WTC11 (cell line): ENCODE results near the gene NOXO1. TPM values are rescaled to one million over a fixed set of nuclear protein-coding genes. Genes with fewer than 3 reads are reported as not detected.

Experiments used
- ATAC-seq: fragments of 200-7000 bp; cut with Tn5 transposase; 2 replicates; pipeline ENCODE4 v1.10.0; 2021; ENCODE audit warnings: mild to moderate bottlenecking, moderate library complexity
- CTCF ChIA-PET: fragments of 300-600 bp; sonication (Branson Sonifier 250); formaldehyde crosslinking; loops from one replicate; lab custom pipeline; 2021; ENCODE audit warnings: antibody characterized with exemption; lab: Charles Lee
- POLR2A ChIA-PET: fragments of 350-600 bp; sonication (Branson Sonifier 250); formaldehyde crosslinking; loops from one replicate; lab custom pipeline; 2021; ENCODE audit warnings: antibody characterized with exemption; lab: Charles Lee
- DNase-seq: peaks from one replicate; pipeline ENCODE4 v3.0.0; 2021; ENCODE audit warnings: low spot score
- H3K27ac Mint-ChIP-seq: 2 replicates; pipeline ENCODE4 v1.8.0; 2021; ENCODE audit warnings: mixed read lengths
- H3K27me3 Mint-ChIP-seq: 2 replicates; pipeline ENCODE4 v1.8.0; 2021; ENCODE audit warnings: low read depth, mild to moderate bottlenecking, moderate library complexity, mixed read lengths
- H3K36me3 Mint-ChIP-seq: 2 replicates; pipeline ENCODE4 v1.8.0; 2021; ENCODE audit warnings: mixed read lengths
- H3K4me1 Mint-ChIP-seq: 2 replicates; pipeline ENCODE4 v1.8.0; 2022; ENCODE audit warnings: mixed read lengths
- H3K4me3 Mint-ChIP-seq: 2 replicates; pipeline ENCODE4 v1.8.0; 2021; ENCODE audit warnings: mild to moderate bottlenecking, moderate library complexity, mixed read lengths
- H3K9me3 Mint-ChIP-seq: 2 replicates; pipeline ENCODE4 v1.8.0; 2021; ENCODE audit warnings: mixed read lengths
- CBFB ChIP-seq: sonication (generic); formaldehyde crosslinking; IDR thresholded peaks from 2 replicates; pipeline ENCODE4 v1.8.1; 2022; ENCODE audit warnings: mild to moderate bottlenecking, low read depth, missing genetic modification reagents
- FOXP1 ChIP-seq: sonication (generic); formaldehyde crosslinking; IDR thresholded peaks from 2 replicates; pipeline ENCODE4 v1.8.0; 2022; ENCODE audit warnings: missing genetic modification reagents, mild to moderate bottlenecking, moderate library complexity, borderline replicate concordance
- GTF2I ChIP-seq: fragments of 250-450 bp; sonication (Bioruptor Pico); conservative IDR thresholded peaks from 2 replicates; pipeline ENCODE4 v1.4.0; 2021; ENCODE audit warnings: mild to moderate bottlenecking
- HMGA2 ChIP-seq: fragments of 250-450 bp; sonication (Bioruptor Pico); IDR thresholded peaks from 2 replicates; pipeline ENCODE4 v1.4.0; 2021; ENCODE audit warnings: mild to moderate bottlenecking, moderate library complexity
- MXD4 ChIP-seq: fragments of 250-450 bp; sonication (Bioruptor Pico); IDR thresholded peaks from 2 replicates; pipeline ENCODE4 v1.8.0; 2021; ENCODE audit warnings: mild to moderate bottlenecking, moderate library complexity, borderline replicate concordance
- MYBL2 ChIP-seq: sonication (generic); formaldehyde crosslinking; IDR thresholded peaks from 2 replicates; pipeline ENCODE4 v1.8.1; 2023; ENCODE audit warnings: mild to moderate bottlenecking, moderate library complexity, missing genetic modification reagents
- OVOL2 ChIP-seq: fragments of 250-450 bp; sonication (Bioruptor Pico); IDR thresholded peaks from 2 replicates; pipeline ENCODE4 v1.9.0; 2021; ENCODE audit warnings: mild to moderate bottlenecking, borderline replicate concordance
- PRRX2 ChIP-seq: fragments of 250-450 bp; sonication (Bioruptor Pico); IDR thresholded peaks from 2 replicates; pipeline ENCODE4 v1.8.0; 2021; ENCODE audit warnings: mild to moderate bottlenecking
- RELA ChIP-seq: sonication (generic); formaldehyde crosslinking; IDR thresholded peaks from 2 replicates; pipeline ENCODE4 v1.8.1; 2022; ENCODE audit warnings: missing genetic modification reagents, mild to moderate bottlenecking, borderline replicate concordance
- RORB ChIP-seq: fragments of 250-450 bp; sonication (Bioruptor Pico); IDR thresholded peaks from 2 replicates; pipeline ENCODE4 v1.9.0; 2021; ENCODE audit warnings: mild to moderate bottlenecking
- TEAD1 ChIP-seq: sonication (generic); formaldehyde crosslinking; IDR thresholded peaks from 2 replicates; pipeline ENCODE4 v1.8.0; 2022; ENCODE audit warnings: mild to moderate bottlenecking, missing genetic modification reagents
- TP53 ChIP-seq: sonication (generic); formaldehyde crosslinking; IDR thresholded peaks from 2 replicates; pipeline ENCODE4 v1.8.1; 2023; ENCODE audit warnings: mild to moderate bottlenecking, missing genetic modification reagents
- ZBTB21 ChIP-seq: sonication (generic); formaldehyde crosslinking; IDR thresholded peaks from 2 replicates; pipeline ENCODE4 v1.8.1; 2023; ENCODE audit warnings: mild to moderate bottlenecking, missing genetic modification reagents, borderline replicate concordance
- ZNF121 ChIP-seq: sonication (generic); formaldehyde crosslinking; IDR thresholded peaks from 2 replicates; pipeline ENCODE4 v1.8.0; 2023; ENCODE audit warnings: missing genetic modification reagents
- total RNA-seq: library from RNA; stranded (reverse); gene quantifications from 3 replicates; pipeline ENCODE4 v1.2.3, GENCODE V29; 2021
- TF ChIP-seq, protein P1 (sequence below): sonication (generic); formaldehyde crosslinking; IDR thresholded peaks from 2 replicates; pipeline ENCODE4 v1.8.1; 2023; ENCODE audit warnings: mild to moderate bottlenecking, missing genetic modification reagents, moderate library complexity
- TF ChIP-seq, protein P2 (sequence below): fragments of 200-600 bp; IDR thresholded peaks from 2 replicates; pipeline ENCODE4 v1.8.0; 2022; ENCODE audit warnings: antibody characterized with exemption
- TF ChIP-seq, protein P3 (sequence below): sonication (generic); formaldehyde crosslinking; conservative IDR thresholded peaks from 2 replicates; pipeline ENCODE4 v1.8.1; 2022; ENCODE audit warnings: mild to moderate bottlenecking, missing genetic modification reagents
- TF ChIP-seq, protein P4 (sequence below): sonication (generic); formaldehyde crosslinking; IDR thresholded peaks from 2 replicates; pipeline ENCODE4 v1.8.0; 2023; ENCODE audit warnings: missing genetic modification reagents
- TF ChIP-seq, protein P5 (sequence below): sonication (generic); formaldehyde crosslinking; IDR thresholded peaks from 2 replicates; pipeline ENCODE4 v1.8.1; 2022; ENCODE audit warnings: mild to moderate bottlenecking, moderate library complexity, missing genetic modification reagents
- TF ChIP-seq, protein P6 (sequence below): sonication (generic); formaldehyde crosslinking; IDR thresholded peaks from 2 replicates; pipeline ENCODE4 v1.8.0; 2022; ENCODE audit warnings: mild to moderate bottlenecking, missing genetic modification reagents

Gene NOXO1
- total RNA-seq, 1 experiment from 2014 or later: 5.7 TPM

DNA sequence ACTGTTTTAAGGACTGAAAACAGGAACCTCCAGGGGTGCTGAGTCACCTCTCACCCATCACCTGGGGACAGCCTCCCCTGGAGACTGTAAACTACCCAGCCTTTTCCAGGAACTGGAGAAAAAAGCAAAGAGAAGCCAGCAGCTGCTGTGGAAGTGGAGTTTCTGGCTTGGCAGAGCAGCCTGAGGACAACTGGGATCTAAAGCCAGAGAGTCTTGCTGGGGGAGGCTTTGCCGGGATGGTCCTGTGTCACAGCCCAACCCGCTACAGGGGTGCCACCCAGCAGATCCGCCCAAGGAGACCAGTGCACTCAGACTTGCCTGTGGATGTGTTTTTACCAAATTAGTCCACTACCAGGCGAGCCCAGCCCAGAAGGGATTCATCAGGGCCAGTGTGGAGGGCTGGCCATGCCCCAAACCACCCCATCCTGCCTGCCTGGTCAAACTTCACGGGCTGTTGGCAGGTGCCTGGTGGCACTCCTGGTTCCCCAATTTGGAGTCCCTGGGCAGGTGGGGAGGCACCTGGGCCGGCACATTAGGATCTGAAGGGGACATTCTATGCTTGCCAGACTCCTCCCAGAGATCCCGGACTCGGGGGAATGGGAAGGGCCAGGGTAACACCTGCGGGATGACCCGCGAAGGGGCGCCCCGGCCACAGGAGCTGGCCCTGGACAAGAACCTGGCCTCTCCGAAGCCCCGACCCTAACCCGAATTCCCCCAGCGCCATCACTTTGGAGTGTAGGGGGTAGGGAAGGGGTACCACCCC lies 39.0 kb downstream of the NOXO1 start:
- ATAC-seq (no peak), DNase-seq (no peak)
- H3K36me3 Mint-ChIP-seq: peaks cover 12% of the 10 kb centered on the region
- peaks cover 22% of the 10 kb centered on the region for H3K4me1 Mint-ChIP-seq
- H3K4me3 Mint-ChIP-seq: peak overlapping the region; percentile 87
- TF ChIP-seq, protein P1, sequence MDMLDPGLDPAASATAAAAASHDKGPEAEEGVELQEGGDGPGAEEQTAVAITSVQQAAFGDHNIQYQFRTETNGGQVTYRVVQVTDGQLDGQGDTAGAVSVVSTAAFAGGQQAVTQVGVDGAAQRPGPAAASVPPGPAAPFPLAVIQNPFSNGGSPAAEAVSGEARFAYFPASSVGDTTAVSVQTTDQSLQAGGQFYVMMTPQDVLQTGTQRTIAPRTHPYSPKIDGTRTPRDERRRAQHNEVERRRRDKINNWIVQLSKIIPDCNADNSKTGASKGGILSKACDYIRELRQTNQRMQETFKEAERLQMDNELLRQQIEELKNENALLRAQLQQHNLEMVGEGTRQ (CRISPR knock-in tag): no peak
- TF ChIP-seq PRRX2 (CRISPR knock-in tag) (no peak), TEAD1 (no peak), CBFB (CRISPR knock-in tag) (no peak), HMGA2 (CRISPR knock-in tag) (no peak), ZNF121 (no peak), RELA (CRISPR knock-in tag) (no peak), FOXP1 (no peak)
- TF ChIP-seq, protein P2, sequence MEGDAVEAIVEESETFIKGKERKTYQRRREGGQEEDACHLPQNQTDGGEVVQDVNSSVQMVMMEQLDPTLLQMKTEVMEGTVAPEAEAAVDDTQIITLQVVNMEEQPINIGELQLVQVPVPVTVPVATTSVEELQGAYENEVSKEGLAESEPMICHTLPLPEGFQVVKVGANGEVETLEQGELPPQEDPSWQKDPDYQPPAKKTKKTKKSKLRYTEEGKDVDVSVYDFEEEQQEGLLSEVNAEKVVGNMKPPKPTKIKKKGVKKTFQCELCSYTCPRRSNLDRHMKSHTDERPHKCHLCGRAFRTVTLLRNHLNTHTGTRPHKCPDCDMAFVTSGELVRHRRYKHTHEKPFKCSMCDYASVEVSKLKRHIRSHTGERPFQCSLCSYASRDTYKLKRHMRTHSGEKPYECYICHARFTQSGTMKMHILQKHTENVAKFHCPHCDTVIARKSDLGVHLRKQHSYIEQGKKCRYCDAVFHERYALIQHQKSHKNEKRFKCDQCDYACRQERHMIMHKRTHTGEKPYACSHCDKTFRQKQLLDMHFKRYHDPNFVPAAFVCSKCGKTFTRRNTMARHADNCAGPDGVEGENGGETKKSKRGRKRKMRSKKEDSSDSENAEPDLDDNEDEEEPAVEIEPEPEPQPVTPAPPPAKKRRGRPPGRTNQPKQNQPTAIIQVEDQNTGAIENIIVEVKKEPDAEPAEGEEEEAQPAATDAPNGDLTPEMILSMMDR: no peak
- TF ChIP-seq, protein P3, sequence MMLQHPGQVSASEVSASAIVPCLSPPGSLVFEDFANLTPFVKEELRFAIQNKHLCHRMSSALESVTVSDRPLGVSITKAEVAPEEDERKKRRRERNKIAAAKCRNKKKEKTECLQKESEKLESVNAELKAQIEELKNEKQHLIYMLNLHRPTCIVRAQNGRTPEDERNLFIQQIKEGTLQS: no peak
- ChIA-PET POLR2A (interaction anchor here (0.5 to 1.7 kb wide), 4 partner anchors 13 to 71 kb away, joined by 3 to 19 read pairs (median 7); partner anchors contain the start of genes RPL3L and RPS2), CTCF (interaction anchor here (0.8 to 4.4 kb wide), 26 partner anchors 10 to 160 kb away, joined by 3 to 29 read pairs (median 4); partner anchors contain the start of genes NOXO1, NUBP2, RPS2 and SPSB3)
- H3K27ac Mint-ChIP-seq: no peak overlapping the region
- no peaks in the 10 kb centered on the region for H3K9me3 Mint-ChIP-seq
- peaks cover 15% of the 10 kb centered on the region for H3K27me3 Mint-ChIP-seq

DNA sequence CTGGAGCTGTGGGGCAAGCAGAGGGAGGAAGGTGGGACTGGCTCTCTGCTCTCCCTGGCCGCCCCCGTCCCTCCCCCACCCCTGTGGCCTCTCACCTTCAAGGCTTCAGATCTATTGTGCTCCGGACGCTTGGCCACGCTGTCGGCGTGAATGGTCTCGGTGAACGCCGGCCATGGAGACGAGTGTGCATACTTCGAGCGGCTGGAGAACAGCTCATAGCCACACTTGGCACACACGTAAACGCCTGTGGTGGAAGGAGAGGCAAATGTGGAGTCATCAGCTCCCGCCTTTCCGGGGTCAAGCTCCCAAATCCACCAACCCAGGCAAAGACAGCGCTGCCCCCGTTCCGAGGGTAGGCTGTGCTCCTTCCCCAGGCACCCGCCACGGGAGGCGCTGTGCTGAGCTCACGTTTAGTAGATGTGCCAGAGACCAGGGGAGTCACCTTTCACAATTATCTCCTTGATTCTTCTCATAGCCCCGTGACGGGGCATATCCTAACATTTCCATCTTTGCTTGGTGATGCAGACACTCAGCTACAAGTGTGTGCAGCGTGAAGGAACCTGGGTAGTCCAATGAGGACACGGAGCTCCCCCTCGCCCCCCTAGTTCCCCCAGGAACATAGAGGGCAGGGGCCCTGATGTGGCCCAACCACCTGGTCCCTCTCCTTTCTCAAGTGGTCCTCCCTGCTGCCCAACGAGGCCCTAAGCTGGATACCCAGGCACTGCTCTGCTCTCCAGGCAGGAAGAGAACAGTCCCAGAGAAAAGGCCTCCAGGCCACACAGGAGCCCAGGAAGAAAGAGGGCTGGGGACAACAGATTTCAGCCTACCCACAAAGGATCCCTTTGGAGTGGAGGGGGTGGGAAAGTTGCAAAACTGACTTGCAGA lies 39.9 kb downstream of the NOXO1 start:
- peaks cover 22% of the 10 kb centered on the region for H3K4me1 Mint-ChIP-seq
- peak; percentile 72 for DNase-seq

DNA sequence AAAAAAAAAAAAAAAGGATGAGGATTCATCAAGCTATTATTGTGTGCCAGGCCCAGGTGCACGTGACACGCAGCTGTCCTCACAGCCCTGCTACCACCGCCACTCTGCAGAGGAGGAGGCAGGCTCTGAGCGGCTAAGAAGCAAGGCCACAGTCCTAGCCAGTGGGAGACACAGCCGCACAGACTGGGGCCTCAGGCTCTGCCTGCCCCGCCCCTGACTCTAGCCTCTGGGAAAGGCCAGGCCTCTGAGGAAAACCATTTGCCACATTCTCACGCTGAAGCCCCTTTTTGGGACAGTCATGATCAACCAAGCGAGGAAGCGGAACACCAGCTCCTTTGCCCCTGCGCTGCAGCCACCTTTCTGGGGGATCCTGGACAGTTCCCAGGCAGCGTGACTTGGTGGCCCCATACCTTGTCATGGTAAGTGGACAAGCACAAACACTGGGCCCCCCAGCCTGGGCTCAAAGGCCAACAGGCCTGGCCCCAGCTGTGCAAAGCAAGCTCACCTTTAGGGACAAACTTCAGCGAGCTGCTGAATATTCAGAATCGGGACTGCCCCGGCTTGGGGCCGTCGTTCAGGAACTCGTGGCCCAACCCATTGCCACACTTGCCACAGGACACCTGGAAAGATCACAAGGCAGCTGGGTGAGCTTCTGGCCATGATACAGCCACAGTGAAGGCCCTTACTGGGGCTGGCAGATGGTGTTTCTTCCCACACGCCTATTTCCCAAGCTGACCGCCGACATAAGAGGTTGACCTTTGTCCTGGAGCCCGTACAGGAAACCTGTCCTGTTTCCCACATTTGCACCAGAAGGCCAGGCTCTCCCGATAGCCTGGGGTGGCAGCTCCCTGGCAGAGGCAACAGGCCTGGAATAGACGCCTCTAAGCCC lies 40.8 kb downstream of the NOXO1 start:
- H3K4me3 Mint-ChIP-seq: no peak overlapping the region
- H3K9me3 Mint-ChIP-seq: no peaks in the 10 kb centered on the region
- no peak for DNase-seq
- ChIA-PET CTCF (interaction anchor here (0.6 to 4.4 kb wide), 31 partner anchors 8 to 207 kb away, joined by 3 to 29 read pairs (median 4); partner anchors contain the start of genes FAHD1, NOXO1, NUBP2 and RAB26), POLR2A (interaction anchor here (1.0 to 1.5 kb wide), 4 partner anchors 12 to 40 kb away, joined by 3 to 19 read pairs (median 4); partner anchors contain the start of genes RPL3L and RPS2)
- H3K27me3 Mint-ChIP-seq: peaks cover 13% of the 10 kb centered on the region
- peaks cover 12% of the 10 kb centered on the region for H3K36me3 Mint-ChIP-seq
- no peak for ATAC-seq
- H3K4me1 Mint-ChIP-seq: peaks cover 22% of the 10 kb centered on the region
- no peak overlapping the region for H3K27ac Mint-ChIP-seq
- TF ChIP-seq MXD4 (no peak), GTF2I (CRISPR knock-in tag) (no peak), MYBL2 (no peak), ZBTB21 (CRISPR knock-in tag) (no peak), TP53 (no peak), OVOL2 (CRISPR knock-in tag) (no peak)
- TF ChIP-seq, protein P4, sequence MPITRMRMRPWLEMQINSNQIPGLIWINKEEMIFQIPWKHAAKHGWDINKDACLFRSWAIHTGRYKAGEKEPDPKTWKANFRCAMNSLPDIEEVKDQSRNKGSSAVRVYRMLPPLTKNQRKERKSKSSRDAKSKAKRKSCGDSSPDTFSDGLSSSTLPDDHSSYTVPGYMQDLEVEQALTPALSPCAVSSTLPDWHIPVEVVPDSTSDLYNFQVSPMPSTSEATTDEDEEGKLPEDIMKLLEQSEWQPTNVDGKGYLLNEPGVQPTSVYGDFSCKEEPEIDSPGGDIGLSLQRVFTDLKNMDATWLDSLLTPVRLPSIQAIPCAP (CRISPR knock-in tag): no peak
- TF ChIP-seq, protein P5, sequence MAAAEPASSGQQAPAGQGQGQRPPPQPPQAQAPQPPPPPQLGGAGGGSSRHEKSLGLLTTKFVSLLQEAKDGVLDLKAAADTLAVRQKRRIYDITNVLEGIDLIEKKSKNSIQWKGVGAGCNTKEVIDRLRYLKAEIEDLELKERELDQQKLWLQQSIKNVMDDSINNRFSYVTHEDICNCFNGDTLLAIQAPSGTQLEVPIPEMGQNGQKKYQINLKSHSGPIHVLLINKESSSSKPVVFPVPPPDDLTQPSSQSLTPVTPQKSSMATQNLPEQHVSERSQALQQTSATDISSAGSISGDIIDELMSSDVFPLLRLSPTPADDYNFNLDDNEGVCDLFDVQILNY: no peak

More for the DNA sequence above, 39.9 kb downstream of the NOXO1 start:
- TF ChIP-seq ZNF121 (no peak), RORB (CRISPR knock-in tag) (no peak)
- TF ChIP-seq, protein P6, sequence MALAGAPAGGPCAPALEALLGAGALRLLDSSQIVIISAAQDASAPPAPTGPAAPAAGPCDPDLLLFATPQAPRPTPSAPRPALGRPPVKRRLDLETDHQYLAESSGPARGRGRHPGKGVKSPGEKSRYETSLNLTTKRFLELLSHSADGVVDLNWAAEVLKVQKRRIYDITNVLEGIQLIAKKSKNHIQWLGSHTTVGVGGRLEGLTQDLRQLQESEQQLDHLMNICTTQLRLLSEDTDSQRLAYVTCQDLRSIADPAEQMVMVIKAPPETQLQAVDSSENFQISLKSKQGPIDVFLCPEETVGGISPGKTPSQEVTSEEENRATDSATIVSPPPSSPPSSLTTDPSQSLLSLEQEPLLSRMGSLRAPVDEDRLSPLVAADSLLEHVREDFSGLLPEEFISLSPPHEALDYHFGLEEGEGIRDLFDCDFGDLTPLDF (CRISPR knock-in tag): no peak
- H3K36me3 Mint-ChIP-seq: peaks cover 12% of the 10 kb centered on the region
- POLR2A ChIA-PET: interaction anchor here (0.5 to 1.5 kb wide), 5 partner anchors 12 to 70 kb away, joined by 3 to 19 read pairs (median 5); partner anchors contain the start of genes RPL3L and RPS2
- peak overlapping the region; percentile 87 for H3K4me3 Mint-ChIP-seq
- H3K27ac Mint-ChIP-seq: no peak overlapping the region
- ATAC-seq: peak; percentile 15; the same call in 1 of the 2 replicates
- H3K9me3 Mint-ChIP-seq: no peaks in the 10 kb centered on the region
- CTCF ChIA-PET: interaction anchor here (0.6 to 4.4 kb wide), 33 partner anchors 9 to 207 kb away, joined by 3 to 29 read pairs (median 4); partner anchors contain the start of genes FAHD1, NOXO1, NUBP2 and RAB26
- H3K27me3 Mint-ChIP-seq: peaks cover 13% of the 10 kb centered on the region
